Cortex of kidney (tissue), 1 donor: ENCODE measurements around the gene MPPED2.

Experiments
- DNase-seq: peaks from one replicate; lab custom pipeline; 2025; lab: John Stamatoyannopoulos, UW

The MPPED2 gene

DNA sequence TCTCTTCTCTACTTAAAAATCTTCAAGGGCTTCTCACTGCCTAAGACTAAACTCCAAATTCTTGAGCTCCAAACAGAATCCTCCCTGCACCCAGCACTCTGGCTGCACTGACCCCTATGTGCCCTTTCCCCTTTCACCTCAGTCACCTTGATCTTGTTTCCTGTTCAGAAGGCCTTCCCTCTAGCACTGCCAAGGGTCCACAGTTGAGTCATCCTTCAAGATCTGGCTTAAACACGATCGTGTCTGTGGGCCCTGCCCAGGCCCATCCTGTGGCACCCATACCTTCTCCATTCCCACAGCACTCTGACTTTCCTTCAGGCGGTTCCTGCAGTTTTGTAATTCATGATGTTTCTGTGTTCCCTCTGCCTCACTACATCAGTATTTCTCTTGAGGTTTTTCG is 134.0 kb downstream of the MPPED2 start:
- DNase-seq: no peak

DNA sequence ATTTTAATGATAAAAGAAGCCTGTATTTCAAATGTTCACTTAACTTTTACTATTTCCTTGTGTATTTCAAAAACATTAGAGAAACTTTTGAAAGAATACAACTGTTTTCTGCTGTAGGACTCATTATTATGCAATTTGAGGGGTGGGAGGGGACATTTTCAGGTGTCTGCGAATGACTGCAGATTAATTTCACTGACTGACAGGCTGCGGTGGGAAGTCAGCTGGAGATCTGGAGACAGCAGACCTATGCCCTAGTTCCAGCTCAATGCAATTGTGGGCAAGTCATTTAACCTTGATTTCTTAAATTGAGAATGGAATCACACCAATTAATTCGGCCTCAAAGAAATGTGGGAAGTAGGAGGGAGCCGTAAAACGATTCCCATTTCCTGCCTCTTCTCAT is 134.5 kb downstream of the MPPED2 start:
- DNase-seq: no peak

DNA sequence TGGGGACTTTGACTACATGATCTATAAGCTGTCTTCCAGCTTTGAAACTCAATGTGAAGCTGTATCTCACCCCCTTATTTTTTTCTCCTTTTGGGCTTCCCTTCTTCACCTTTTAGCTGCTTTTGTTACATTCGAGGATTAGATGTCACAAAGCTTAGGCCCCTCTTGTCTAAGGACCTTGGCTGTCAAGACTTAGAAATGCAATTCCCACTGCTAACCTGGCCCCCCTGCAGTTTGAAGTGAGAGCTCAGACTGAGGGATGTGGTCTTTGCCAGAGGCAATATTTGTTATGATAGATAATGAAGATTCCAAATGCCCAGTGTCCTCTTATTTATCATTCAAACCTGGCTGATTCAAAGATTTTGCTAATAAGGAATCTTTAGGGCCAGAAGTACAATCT is 135.0 kb downstream of the MPPED2 start:
- no peak for DNase-seq

GRCh38 chr11:30447058-30447640 is 139.0 kb downstream of the MPPED2 start:
- DNase-seq: no peak

DNA sequence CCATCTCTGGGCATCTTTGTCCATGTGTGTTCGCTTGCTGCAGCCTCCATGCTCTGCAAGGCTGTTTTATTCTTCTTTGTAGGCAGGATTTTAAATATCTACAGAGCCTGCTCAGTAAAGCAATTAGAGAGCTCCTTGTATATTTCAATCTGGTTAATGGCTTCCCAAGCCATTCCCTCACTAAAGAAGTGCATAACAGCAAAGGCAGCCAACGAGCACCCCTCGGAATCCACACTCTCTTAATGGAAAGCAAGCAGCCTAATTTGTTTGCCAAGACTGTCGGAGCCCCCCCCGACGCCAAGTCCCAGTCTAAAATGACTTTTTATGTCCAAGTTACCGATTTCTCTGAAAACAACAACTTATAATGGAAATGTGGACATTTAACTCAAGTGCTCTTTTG is 139.6 kb downstream of the MPPED2 start:
- DNase-seq: no peak

DNA sequence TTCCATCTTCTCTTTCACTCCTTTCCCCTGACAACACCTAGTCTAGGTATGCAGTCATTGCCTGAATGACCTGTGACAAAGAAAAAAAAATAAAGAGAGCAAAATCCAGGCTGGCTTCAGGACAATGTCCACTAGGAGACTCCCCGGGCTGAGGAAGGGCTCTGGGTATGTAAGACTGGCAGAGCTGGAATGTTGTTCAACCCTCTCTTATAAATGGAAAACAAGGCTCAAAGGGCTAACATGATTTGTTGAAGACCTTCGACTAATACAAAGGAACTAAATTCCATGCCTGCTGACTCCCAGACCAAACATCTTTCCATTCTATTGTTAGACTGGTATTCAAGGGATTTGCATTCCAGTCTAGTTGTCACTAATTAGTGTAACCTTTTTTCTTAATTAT is 141.1 kb downstream of the MPPED2 start:
- no peak for DNase-seq

DNA sequence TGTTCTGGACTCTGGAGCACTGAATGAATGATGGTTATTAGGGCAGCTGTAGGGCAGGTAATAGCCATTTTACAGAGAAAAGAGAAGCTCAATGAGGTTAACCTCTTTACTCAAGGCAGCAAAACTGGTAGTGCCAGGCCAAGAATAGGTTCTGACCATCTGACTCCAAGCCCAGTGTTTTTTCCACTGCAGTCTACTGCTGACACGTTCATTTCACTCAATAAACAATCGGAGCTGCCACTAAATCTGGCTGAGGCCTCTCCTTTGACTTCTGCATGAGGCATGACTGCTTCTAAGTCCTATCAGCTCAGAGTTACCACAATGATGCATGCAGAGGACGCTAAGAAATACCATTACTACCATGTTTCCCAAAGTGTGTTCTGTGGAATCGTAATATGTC is 145.6 kb downstream of the MPPED2 start:
- DNase-seq: no peak

DNA sequence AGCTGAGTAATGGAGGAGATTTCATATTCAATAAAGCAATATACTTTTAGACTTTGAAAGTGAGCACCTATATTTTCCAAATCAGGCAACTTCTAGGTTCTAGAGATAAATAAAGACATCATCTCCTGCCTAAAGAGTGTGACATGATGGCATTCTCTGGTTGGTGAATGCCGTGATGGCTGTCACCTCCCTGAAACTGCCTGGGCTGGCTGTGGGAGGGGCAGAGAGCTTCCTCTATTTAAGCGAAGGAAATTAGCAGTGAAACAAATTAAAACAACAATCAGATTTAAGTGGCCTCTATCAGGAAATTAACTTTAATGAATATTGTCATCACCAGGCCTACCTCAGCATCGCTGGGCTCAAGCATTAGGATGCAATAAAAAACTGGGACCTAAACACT is 149.4 kb downstream of the MPPED2 start:
- DNase-seq: no peak

GRCh38 chr11:30435488-30435887 is 150.7 kb downstream of the MPPED2 start:
- DNase-seq: no peak

- no peak for DNase-seq
Measured at GRCh38 chr11:30434901-30435300, 151.3 kb downstream of the MPPED2 start.

GRCh38 chr11:30433831-30434230 is 152.3 kb downstream of the MPPED2 start:
- no peak for DNase-seq

- DNase-seq: no peak
Measured at GRCh38 chr11:30432716-30433115, 153.4 kb downstream of the MPPED2 start.

- no peak for DNase-seq
Measured at GRCh38 chr11:30432178-30432577, 154.0 kb downstream of the MPPED2 start.

GRCh38 chr11:30431127-30431814 is 154.9 kb downstream of the MPPED2 start:
- no peak for DNase-seq

- no peak for DNase-seq
Measured at GRCh38 chr11:30429550-30429949, 156.6 kb downstream of the MPPED2 start.

DNA sequence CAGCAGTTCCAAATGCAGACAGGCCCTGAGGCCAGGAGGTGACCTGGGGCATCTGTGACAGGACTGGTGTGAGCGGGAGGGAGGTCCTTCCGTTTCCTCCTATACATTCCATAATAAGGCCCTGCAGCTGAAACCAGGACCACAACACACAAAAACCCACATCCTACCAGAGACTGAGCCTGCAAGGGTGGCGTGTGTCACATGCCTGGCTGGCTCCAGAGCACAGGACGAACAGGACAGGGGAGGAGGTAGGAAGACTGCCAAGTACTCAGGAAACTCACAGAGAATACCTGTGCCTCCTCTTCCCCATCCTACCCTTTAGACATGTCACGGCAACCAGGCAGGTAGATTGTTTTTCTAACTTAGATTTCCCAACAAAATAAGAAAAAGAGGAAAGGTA is 159.4 kb downstream of the MPPED2 start:
- no peak for DNase-seq

DNA sequence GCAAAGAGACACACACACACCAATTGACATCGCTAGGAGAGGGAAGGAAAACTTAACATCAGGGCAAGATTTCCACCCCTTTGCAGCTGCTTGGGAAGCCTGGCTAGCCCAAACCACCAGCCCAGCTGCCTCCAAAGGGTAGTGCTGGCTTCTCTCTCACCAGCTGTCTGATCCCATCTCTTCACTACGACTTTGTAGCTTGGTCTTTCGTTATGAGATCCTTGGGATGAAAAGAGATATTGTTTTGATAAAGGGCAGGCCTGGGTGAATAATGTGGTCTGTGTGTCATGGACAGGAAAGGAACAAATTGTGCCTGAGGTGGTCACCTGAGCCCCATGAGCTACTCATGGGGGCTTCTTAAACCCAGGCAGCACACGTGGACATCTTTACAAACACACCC is 161.3 kb downstream of the MPPED2 start:
- no peak for DNase-seq

- DNase-seq: no peak
Measured at GRCh38 chr11:30424321-30424720, 161.8 kb downstream of the MPPED2 start.

DNA sequence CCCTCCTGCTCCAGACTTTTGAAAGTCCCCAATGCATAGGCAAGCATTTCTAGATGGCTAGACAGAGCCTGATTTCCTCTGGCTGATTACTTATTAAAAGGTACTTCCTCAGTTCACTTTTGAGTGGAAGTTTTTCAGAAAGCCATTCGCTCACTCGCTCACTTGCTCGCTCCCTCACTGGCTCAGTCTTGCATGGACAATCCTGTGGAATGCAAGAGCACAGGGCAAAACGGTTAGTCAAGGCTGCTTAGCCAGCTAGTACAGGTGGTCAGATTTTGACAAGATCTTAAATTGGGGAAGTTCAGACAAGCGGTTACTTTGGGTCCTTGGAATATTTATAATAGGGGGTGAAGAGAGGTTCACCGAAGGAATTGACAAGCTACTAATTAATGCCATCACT is 162.3 kb downstream of the MPPED2 start:
- no peak for DNase-seq

- DNase-seq: no peak
Measured at GRCh38 chr11:30423279-30423648, 162.9 kb downstream of the MPPED2 start.

- no peak for DNase-seq
Measured at GRCh38 chr11:30422447-30423278, 163.5 kb downstream of the MPPED2 start.

- DNase-seq: no peak
Measured at GRCh38 chr11:30420233-30420787, 165.8 kb downstream of the MPPED2 start.

DNA sequence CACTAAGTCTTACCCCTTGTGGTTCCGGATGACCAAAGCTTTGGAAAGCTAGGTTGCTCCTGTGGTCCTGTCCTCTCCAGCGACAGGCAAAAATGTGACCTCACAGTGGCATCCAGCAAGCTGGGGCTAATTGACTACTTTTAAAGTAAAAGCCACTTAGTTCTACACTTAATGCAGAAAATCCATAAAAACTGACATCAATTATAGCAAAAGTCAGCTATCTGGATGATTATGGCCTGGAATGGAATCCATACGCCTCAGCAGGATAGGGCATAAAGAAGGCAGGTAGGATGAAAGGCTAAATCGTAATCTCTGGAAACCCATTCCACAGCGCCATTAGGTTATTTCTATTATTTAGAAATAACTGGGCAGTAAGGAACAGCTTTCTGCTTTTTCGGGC is 171.3 kb downstream of the MPPED2 start:
- no peak for DNase-seq
